M059J (cell line): Measurements from ENCODE around the gene LHX3. TPM values are rescaled to one million over a fixed set of nuclear protein-coding genes. Genes with fewer than 3 reads are reported as not detected.

Source experiments
- DNase-seq: peaks from one replicate; pipeline ENCODE4 v3.0.0-alpha.2; 2012; ENCODE audit warnings: low read depth
- total RNA-seq: library from RNA; depleted of rRNA; stranded (reverse); fragments of >200 nt; shearing (Covaris generic); gene quantifications from 2 replicates; pipeline ENCODE4 v1.2.3, GENCODE V29; 2014

LHX3 gene
- total RNA-seq, 1 experiment from 2014 or later = not detected

- no peak for DNase-seq
Observed at GRCh38 chr9:136192289-136193126, 12.4 kb downstream of the LHX3 start.

DNA sequence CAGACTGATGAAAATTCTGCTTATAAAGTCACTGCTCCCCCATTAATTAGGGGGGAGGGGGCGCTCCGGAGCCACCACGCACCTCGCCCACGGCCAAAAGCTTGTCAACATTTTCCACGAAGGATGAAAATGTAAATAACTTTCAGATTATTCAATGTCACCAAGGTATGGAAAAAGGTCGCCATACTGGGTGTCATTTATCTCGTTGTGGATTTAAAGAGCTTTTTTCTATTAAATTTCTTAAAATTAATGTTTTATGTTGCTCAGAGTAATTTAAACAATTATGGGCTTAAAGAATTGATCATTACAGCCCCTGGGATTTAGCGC, 13.0 kb downstream of the LHX3 start:
- DNase-seq = no peak

DNA sequence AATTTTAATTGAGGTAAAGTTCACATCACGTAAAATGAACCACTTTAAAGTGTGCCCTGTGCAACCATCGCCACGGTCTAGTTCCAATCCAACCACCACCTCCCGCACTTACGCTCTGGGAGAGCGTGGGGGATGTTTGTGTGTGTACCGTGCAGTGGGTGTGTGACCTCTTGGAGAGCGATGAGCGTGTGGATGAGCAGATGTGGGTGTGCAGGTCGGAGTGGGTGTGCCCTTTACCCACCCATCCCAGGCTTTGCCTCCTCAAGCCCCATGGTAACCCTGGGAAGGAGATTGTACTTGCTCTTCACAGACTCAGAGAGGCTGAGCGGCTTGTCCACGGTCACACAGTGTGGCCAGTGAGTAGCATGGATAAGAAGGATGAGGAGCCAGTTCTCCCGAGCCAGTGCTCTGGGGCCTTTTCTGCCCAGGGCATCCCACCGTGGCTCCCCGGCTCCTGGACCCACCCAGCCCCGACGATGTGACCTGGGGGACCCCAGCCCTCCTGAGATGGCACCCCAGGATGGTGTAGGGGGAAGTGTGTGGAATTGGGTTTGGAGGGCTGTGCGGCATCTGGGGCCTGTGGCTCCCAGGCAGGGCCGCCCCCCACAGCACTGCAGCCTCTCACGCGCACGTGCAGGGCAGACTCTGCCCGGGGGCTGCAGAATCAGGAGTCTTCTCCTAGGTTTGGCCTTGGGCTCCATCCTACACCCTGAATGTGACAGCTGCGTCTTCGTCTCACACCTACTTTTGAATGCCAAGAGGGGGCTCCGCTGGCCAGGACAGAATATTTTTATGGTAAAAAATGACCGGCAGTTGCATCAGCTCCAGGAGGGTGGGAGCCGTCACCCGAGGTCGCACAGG, 13.6 kb downstream of the LHX3 start:
- no peak for DNase-seq

GRCh38 chr9:136190656-136191055, 14.3 kb downstream of the LHX3 start:
- DNase-seq = no peak

DNA sequence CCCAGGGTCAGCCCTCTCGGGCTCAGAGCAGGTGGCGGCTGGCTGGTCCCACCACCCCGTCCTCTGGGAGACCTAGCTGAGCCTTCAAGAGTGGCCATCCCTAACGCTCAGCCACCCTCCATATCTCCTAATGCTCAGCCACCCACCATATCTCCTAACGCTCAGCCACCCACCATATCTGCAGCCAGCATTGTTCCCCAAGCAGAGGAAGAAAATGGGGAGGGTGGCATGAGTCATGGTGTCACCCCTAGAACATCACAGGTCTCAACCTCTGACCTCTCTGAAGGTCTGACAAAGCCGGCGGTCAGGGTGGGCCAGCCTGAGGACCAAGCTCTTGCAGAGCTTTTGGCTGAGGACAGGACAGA, 14.7 kb downstream of the LHX3 start:
- DNase-seq = no peak

- no peak for DNase-seq
Observed at GRCh38 chr9:136189394-136190236, 15.3 kb downstream of the LHX3 start.

DNA sequence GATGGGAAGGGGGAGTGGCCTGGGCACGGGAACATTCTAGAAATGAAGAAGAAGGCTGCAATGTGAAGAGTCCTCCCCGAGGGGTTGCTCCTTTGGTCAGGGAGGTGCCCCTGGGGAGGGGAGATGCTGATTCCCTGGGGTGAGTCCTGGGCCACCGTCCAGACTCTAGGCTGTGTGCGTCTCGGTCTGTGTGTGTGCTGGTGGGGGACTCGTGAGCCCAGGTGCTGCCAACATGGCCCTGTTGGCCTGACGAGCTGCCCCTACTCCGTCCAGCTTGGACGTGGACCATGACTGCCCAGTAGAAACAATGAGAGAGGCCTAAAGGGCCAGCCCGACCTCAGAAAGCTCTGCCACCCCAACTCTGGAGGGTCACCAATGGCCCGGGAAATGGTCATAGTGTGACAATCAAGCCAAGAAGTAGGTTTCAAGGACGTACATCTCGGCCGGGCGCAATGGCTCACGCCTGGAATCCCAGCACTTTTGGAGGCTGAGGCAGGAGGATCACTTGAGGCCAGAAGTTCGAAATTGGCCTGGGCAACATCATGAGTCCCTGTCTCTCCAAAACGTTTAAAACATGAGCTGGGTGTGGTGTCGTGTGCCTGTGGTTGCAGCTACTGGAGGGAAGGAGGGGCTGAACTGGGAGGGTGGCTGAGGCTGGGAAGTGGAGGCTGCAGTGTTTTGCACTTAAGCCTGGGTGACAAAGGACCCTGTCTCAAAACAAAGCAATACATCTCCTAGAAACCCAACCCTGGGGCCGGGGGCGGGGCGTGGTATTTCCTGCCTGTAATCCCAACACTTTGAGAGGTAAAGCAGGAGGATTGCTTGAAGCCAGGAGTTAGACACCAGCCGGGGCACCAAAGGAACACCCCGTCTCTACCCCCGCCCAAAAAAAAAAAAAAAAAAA, 17.0 kb downstream of the LHX3 start:
- DNase-seq = no peak

DNA sequence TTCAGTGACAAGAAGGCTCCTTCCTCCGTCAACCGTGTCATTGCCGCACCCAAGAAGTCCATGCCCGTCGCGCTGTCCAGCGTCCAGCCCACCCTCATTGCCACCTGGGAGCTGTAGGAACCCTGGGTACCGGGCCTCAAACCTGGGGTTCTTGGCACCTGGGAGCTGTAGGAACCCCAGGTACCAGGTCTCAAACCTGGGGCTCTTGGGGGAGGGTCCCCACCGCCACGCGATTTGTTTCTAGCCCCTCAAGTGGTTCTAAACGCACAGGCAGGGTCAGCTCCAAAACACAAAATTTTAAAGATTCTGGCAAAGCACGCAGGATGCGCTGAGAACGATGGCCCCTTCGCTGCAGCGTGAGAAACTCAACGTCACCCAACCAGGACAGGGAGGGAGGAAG, 17.7 kb downstream of the LHX3 start:
- DNase-seq = no peak

DNA sequence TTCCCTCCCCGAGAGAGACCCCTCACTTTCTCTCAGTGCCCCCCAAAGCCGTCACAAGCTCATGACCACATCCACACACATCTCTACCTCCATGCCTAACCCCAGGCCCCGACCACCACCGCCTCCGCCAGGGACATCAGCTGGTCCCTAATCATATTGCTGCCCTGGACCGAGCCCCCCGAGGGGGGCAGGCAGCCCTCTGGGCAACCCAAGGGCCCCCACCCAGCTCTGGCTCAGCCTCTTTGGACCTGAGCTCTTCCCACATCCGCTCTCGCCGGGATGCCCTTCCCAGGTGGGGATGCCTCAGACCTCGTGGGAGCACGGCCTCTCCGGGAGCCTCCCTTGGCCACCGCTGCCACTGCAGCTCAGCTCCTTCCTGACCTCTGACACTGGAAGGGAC, 18.5 kb downstream of the LHX3 start:
- DNase-seq = no peak

- DNase-seq = no peak
Observed at GRCh38 chr9:136185596-136186366, 19.1 kb downstream of the LHX3 start.

- DNase-seq = no peak
Observed at GRCh38 chr9:136185066-136185465, 19.9 kb downstream of the LHX3 start.

DNA sequence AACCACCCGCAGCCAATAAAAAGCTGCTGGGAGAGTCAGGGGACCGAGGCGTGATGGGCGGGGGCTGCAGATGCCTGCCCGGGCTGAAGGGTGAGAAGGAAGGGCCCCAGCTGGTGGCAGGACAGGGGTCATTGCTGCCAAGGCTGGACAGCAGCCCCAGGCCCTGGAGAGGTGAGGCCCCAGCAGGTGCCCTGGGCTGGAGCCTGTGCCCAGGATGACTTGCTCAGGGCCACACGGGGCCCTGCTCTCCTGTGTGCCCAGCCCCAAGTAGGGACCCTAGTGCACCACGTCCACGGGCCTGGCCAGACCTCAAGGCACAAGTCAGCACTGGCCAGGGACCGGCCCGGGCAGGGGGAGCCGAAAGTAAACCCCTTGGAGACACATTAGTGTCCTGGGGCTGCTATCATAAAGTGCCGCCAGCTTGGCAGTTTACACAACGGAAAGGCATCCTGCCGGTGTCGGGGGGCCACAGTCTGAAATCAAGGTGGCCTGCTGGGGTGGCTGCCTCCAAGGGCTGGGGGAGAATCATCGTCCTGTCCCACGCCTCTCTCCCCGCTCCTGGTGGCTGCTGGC, 22.0 kb downstream of the LHX3 start:
- DNase-seq = no peak

DNA sequence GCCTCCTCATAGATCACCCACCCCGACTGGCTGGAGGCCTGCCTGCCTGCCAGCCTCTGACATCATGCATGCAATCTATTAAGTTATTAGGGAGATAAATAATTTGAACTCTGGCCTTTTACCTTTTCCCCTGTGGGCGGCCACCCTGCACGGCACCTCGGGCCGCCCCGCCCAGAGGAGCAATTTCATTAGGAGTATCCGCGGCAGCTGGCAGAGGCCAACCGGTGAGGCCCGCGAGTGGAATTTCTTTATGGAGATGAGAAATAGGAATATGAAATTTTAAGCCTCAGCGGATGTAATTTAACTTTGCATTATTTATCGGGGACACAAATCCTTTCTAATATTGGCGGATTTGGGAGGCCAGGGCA, 22.5 kb downstream of the LHX3 start:
- no peak for DNase-seq

GRCh38 chr9:136181784-136182419, 23.0 kb downstream of the LHX3 start:
- no peak for DNase-seq

DNA sequence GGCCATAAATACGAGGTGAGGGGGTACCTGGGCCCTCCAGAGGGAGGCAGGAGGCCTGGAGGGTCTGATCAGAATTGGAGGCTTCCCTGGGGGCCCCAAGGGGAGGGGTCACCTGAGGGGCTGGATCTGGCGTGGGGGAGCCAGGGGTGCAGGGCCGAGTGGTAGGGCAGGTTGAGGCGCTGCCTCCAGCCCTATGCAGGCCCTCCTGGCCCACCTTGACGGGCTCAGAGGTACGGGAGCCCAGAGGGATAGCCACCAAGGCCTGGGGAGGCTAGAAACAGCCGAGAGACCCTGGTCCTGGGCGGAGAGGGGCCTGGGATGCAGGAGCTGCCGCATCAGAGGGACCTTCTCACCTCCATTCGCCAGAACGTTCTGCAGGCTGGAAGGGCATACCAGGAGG, 24.3 kb downstream of the LHX3 start:
- no peak for DNase-seq

DNA sequence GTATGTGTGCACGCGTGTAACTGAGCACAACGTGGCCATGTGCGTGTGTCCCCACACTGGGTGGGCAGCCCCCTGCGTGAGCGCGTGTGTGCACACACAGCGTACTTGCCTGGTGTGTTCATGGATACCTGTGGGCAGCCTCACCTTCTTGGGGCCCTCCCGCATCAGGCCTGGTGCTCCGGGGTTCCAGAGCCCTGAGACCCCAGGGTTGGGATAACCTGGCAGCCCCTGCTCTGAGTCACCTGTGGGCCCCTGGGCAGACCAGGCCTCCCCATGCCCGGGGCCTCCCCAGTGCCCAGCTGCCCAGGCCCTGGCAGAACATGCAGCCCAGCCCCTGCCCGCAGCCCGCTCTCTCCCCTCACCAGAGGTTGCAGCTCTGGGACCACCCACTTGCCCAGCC, 25.2 kb downstream of the LHX3 start:
- DNase-seq = no peak

DNA sequence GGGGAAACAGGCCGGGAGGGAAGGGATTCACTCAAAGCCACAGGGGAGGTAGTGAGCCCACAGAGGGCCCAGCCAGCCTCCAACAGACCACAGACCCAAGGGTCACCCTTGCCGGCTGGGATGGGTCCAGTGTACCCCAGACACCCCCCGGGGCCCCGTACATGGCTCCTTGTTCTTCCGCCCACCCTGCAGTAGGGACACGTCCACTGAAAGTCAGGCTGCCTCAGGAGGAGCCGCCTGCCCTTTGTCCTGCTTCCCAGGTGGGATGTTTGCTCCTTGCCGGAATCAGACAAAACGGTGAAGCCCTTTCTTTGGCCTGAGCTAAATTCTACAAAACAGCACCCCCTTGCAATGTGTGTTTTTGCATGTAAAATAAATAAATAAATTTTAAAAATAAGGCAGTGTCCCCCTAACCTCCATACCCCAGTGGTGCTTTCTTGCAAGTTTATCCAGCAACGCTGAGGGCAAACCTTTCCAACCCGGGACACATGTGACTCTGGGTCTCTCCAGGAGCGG, 25.8 kb downstream of the LHX3 start:
- DNase-seq = no peak

- no peak for DNase-seq
Observed at GRCh38 chr9:136178773-136179075, 26.2 kb downstream of the LHX3 start.

DNA sequence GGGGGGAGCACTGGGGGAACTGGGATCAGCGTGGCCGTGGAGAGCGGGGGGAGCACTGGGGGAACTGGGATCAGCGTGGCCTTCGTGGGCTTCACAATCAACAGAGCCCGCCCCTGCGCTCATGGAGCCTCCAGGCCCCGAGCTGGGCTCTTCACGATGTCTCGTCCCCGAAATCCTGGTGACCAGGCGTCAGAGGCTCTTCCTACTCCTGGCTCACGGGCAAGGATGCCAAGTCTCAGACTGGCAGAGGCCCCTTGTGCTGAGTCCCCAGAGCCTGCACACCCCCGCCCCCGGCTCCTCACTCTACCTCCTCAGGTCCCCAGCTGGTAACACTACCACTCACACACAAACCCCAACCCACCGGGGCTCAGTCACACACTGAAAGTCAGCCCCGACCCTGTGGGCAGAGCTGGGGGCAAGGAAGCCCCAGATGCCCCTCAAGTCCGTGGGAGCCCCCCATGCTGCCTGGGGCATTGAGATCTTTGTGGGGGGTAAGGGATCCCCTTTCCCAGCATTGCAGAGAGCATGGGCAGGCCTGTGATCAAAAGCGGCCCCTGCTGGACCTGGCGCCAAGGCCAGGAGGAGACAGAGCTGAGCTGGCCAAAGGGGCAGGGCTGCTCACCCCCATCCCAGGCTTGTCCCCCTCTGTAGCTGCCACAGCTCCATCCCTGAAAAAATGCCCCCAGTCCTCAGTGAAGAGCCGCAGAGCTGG, 26.7 kb downstream of the LHX3 start:
- no peak for DNase-seq
